Measurements from ENCODE around the gene FCSK.
A peak's percentile ranks its signal among the peaks of the same experiment; 100 is the strongest.
"Not testable (repeated sequence)": the region's sequence is repeated elsewhere in the genome, so short reads cannot be mapped to it uniquely, and the experiment has no call there.

Gene FCSK

DNA sequence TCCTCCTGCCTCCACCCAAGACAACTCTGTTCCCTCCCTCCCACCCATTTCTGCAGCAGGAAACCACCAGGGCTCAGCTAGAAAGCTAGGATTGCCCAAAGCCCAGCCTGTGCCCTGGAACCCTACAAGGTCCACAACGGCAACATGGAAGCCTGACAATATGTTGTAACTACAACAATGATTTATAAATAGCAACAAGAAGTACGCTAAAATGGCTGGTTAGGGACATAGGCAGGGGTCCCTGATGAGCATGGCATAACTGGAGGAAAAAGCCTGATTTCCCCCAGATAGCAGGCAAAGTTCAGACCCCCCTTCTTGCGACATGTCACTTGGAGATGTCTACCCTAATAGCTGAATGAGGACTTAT, 22.1 kb upstream of the FCSK start:
- DNase-seq: no peak

DNA sequence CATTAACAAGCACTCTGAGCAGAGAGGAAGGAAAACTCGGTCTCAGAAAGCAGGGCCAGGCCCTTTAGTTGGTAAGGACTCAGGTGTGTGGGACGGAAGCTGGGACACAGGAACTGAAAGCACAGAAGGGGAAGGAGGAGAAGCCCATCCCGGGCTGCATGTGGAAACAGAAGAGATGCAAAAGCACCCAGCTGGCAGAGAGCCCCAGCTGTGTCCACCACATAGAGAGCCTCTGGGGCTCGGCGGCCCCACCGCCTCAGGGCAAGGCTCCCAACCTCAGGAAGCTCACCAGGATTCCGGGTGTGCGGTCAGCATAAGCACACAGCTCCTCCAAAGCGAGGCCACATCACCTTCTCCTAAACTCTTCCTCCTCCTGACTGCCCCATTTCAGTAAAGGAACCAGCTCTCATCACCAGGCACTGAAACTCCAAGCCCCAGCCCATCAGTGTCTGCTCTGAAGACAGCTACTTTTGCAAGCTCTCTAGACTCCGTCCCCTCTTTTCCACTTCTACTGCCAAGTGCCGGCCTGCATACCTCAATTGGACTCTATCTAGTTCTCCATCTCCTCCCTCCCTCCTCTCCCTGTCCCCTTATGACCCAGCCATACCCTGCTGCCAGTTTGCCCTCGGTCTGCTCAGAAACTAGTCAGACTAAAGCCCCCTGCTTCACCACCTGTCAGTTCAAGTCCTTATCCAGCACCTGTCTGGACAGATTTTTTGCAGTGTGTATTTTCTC, 21.5 kb upstream of the FCSK start:
- no peak for DNase-seq

GRCh38 chr16:70433458-70434103, 20.8 kb upstream of the FCSK start:
- DNase-seq: no peak

- DNase-seq: no peak
Measured at GRCh38 chr16:70434484-70435260, 19.7 kb upstream of the FCSK start.

GRCh38 chr16:70437017-70437581, 17.3 kb upstream of the FCSK start:
- DNase-seq: no peak

DNA sequence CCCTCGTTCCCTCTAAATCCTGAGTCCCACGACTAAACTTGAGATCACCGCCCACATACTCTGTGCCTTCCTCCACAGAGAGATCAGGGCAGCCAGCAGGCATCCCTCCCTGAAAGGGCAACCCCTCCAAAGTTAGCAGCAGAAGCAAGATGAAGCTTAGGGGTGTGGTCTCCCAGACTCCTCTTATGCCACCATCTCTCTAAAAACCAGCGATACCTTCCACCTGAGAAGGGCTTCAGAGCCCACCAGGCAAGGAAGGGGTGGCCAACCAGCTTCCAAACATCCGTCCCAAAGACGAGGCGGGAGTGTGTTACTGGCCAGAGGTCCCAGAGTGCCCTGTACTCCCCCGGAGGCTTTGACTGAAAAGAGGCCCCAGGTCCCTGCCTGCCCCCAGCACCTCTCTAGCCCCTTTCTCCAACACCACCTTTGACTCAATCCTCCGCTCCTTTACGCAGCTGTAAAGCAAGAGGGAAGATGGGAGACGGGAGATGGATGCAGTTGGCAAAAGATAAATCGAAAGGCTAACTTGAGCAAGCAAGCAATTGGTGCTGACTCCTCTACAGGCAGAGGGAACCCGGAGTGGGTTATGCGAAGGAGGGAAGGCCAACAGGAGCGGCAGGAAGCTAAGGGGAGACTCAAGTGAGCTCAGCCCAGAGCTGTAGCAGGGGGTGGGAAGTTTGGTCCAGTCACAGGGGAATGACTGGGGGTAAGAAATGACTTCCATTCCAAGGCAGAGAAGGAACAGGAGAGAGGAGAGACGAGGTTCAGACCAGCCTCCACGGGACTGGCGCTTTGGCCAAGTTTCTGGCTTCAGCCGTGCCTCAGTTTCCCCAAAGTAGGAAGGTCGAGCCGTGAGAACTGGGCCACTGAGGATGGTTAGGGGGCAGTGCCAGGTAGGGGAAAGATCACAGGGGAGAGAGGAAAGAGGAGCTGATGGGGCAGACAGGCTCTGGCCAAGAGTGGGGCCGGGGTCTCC, 16.5 kb upstream of the FCSK start:
- DNase-seq: no peak

GRCh38 chr16:70438585-70438968, 15.8 kb upstream of the FCSK start:
- no peak for DNase-seq

GRCh38 chr16:70438969-70439862, 15.2 kb upstream of the FCSK start, which contains the start of gene ST3GAL2:
TSS of gene ST3GAL2 (minus strand) at chr16:70439100. CDS start at chr16:70398530, 40,570 bp downstream.
- DNase-seq: peak; percentile 88 to 89

DNA sequence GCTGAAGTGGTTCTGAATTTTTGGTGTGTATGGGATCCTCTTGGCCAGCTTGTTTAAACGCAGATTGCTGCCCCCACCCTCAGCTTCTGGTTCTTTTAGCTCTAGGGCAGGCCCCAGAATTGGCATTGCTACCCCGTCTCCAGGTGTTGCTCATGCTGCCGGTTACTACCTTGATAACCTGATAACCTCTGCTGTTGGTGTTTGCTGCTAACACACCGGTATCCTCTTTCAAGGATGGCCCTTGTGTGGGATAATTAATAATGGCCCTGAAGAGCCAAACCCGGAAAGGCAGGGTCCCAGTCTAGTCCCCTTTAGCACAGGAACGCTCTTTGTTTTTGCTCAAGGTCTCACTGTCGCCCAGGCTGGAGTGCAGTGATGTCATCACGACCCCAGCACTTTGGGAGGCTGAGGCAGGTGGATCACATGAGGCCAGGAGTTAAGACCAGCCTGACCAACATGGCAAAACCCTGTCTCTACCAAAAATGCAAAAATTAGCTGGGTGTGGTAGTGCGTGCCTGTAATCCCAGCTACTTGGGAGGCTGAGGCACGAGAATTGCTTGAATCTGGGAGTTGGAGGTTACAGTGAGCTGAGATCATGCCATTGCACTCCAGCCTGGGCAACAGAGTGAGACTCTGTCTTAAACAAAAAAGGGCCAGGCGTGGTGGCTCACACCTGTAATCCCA, 14.2 kb upstream of the FCSK start:
- no peak for DNase-seq

DNA sequence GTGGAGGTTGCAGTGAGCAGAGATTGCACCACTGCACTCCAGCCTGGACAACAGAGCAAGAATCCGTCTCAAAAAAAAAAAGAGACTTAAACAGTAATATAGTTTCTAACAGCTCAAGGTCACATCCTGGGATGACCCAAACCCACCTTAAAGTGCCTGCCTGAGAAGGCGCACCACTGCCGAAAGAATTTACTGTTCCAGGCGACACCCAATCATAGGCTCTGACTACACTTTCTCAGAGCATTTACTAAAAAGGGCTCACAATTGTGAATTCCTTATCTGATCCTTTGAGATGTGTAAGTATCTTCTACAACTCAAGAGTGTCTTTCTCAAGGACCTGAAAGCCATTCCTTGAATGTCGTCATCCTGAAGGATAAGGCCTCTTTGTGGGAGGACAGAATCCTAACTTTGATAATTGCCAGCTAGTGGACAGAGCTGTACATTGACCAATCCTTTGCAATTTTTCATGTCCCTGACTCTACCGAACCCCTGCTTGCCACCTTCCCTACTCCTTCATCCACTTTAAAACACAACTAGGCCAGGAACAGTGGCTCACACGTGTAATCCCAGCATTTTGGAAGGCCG, 12.9 kb upstream of the FCSK start:
- DNase-seq: no peak

- DNase-seq: no peak
Measured at GRCh38 chr16:70442344-70442743, 12.1 kb upstream of the FCSK start.

DNA sequence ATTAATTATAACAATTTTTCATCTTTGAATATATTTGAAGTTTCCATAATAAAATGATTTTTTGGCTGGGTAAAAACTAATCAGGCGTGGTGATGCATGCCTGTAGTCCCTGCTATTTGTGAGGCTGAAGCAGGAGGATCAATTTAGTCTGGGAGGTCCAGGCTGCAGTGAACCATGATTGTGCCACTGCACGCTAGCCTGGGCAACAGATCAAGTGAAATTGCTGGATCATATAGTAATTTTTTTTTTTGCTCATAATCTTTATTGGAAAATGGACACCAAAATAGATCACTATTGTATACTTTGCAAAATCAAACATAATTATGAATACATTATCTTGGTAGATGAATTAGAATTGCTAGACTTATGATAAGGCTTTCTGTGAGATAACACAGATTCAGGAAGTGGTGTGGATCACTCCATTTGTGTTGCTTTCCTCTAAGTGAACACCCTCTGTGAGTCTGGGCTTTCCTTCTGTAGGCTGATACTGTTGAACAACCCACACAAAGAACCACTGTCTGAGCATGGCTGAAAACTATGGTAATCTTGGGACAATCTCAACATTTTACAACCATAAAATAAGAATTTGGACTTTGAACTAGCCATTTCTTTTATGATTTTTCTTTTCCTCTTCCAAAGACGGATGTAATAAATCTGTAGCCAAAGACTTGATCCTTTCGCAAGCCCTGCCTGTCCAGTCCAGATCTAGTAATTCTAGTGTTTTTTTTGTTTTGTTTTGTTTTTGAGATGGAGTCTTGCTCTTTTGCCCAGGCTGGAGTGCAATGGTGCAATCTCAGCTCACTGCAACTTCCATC, 9.9 kb upstream of the FCSK start:
- DNase-seq: no peak

DNA sequence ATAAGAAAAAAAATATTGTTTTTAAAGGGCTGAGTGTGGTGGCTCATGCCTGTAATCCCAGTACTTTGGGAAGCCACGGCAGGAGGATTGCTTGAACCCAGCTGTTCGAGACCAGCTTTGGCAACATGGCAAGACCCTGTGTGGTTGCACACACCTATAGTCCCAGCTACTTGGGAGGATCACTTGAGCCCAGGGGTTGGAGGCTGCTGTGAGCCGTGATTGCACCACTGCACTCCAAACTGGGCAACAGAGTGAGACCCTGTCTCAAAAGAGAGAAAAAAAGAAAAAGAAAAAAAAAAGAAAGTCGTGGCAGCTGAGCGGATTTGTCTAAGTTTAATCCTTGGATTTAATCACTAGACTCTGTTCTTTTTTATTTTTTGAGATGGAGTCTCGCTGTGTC, 6.3 kb upstream of the FCSK start:
- no peak for DNase-seq

DNA sequence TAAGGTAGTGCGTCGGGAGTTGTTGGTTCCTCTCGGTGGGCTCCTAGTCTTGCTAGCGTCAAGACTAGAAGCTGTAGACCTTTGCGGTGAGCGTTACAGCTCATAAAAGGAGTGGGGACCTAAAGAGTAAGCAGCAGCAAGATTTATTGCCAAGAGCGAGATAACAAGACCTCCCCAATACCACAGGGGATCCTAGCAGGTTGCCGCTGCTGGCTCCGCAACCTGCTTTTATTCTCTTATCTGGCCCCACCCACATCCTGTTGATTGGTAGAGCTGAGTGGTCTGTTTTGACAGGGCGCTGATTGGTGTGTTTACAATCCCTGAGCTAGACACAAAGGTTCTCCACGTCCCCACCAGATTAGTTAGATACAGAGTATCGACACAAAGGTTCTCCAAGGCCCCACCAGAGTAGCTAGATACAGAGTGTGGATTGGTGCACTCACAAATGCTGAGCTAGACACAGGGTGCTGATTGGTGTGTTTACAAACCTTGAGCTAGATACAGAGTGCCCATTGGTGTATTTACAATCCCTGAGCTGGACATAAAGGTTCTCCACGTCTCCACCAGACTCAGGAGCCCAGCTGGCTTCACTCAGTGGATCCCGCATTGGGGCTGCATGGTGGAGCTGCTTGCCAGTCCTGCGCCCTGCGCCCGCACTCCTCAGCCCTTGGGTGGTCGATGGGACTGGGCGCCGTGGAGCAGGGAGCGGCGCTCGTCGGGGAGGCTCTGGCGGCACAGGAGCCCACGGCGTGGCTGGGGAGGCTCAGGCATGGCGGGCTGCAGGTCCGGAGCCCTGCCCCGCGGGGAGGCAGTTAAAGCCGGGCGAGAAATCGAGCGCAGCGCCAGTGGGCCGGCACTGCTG, 4.0 kb upstream of the FCSK start:
- DNase-seq: not testable (repeated sequence)

DNA sequence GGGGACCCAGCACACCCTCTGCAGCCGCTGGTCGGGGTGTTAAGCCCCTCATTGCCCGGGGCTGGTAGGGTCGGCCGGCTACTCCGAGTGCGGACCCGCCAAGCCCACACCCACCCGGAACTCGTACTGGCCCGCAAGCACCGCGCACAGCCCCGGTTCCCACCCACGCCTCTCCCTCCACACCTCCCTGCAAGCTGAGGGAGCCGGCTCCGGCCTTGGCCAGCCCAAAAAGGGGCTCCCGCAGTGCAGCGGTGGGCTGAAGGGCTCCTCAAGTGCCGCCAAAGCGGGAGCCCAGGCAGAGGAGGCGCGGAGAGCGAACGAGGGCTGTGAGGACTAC, 3.4 kb upstream of the FCSK start:
- DNase-seq: not testable (repeated sequence)

- no peak for DNase-seq
Measured at GRCh38 chr16:70453117-70453891, 1.1 kb upstream of the FCSK start.

DNA sequence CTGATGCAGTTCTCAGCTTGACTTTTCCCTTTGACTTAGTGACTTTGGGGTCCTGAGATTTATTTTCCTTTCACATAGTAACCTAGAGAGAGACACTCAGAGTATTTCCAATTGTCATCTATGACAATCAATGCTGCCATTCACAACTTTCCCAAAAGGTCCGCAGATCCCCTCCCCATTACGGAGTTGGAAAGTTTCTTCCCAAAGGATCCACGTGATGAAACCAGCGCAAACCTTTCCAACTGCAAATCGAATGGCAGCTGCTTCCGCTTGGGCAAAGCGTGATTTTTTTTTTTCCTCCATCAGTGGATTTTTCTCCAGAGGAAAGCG, 538 bp upstream of the FCSK start:
- DNase-seq: no peak

- DNase-seq: no peak
Measured at GRCh38 chr16:70455910-70456309, 1.5 kb downstream of the FCSK start.

All from stimulated activated CD4-positive, alpha-beta T cell treated with anti-CD3 and anti-CD28 coated beads, Interleukin-2, amount 100 ng/mL, for 48 hours (primary cell).